Gastroesophageal sphincter (tissue), 3 donors: ENCODE measurements around the gene GPR68.

ENCODE experiments used
- EP300 ChIP-seq: sonication (generic); formaldehyde crosslinking; IDR thresholded peaks from one replicate; pipeline ENCODE4 v1.6.1; 2017; ENCODE audit warnings: antibody characterized with exemption, mild to moderate bottlenecking
- POLR2A ChIP-seq, 2 donors: fragments of 450-650 bp; IDR thresholded peaks; one replicate each; pipeline ENCODE4 v1.6.1; 2017; ENCODE audit warnings: antibody characterized with exemption in 2 of 2, mild to moderate bottlenecking in 2 of 2, moderate library complexity in 1 of 2
- TF ChIP-seq, protein P1 (sequence below), 4 experiments: fragments of 200-600 bp in 2 of 4; fragments of 450-650 bp in 2 of 4; sonication (generic) in 1 of 4; IDR thresholded peaks; one replicate each; pipeline ENCODE4 v1.5.1; 2017 to 2019; ENCODE audit warnings: antibody characterized with exemption in 4 of 4, mild to moderate bottlenecking in 2 of 4, moderate library complexity in 2 of 4

DNA sequence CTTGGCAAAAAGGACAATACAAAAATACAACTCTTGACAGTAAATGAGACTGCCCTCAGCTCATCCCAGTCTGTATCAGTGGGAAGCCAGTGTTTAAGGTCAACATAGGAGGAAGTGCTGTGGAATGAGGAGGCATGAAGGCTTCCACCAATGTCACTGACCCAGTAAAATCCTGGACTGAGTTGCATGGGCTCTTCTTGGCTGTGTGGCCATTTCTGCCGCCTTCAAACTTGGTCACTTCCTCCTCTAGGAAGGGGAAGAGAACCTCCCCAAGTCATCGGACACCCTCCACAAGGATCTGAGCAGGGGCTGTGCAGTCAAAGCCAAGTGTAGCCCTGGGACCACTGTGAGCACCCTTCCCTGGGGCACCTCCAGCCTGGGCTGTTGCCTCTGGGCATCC lies 11.9 kb downstream of the GPR68 start:
- TF ChIP-seq, protein P1, sequence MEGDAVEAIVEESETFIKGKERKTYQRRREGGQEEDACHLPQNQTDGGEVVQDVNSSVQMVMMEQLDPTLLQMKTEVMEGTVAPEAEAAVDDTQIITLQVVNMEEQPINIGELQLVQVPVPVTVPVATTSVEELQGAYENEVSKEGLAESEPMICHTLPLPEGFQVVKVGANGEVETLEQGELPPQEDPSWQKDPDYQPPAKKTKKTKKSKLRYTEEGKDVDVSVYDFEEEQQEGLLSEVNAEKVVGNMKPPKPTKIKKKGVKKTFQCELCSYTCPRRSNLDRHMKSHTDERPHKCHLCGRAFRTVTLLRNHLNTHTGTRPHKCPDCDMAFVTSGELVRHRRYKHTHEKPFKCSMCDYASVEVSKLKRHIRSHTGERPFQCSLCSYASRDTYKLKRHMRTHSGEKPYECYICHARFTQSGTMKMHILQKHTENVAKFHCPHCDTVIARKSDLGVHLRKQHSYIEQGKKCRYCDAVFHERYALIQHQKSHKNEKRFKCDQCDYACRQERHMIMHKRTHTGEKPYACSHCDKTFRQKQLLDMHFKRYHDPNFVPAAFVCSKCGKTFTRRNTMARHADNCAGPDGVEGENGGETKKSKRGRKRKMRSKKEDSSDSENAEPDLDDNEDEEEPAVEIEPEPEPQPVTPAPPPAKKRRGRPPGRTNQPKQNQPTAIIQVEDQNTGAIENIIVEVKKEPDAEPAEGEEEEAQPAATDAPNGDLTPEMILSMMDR (IDR thresholded peaks at IDR 0.05): no peak
- TF ChIP-seq EP300 (no peak), POLR2A (IDR thresholded peaks at IDR 0.05) (no peak)
